Naive B cell (primary cell): Measurements from ENCODE around the gene NCOA5. TPM values are rescaled to one million over a fixed set of nuclear protein-coding genes. Genes with fewer than 3 reads are reported as not detected.
A peak's percentile ranks its signal among the peaks of the same experiment; 100 is the strongest.
"Not testable (repeated sequence)": the region's sequence is repeated elsewhere in the genome, so short reads cannot be mapped to it uniquely, and the experiment has no call there.

ENCODE experiments used
- ATAC-seq, 2 donors: fragments of 150-1000 bp; cut with Tn5 transposase; 2 replicates each; pipeline ENCODE4 v1.10.0; 2021; ENCODE audit warnings: low read depth in 2 of 2, mild to moderate bottlenecking in 2 of 2, moderate library complexity in 2 of 2
- DNase-seq: peaks from one replicate; pipeline ENCODE4 v3.0.0; 2022
- H3K27ac Mint-ChIP-seq, 6 donors: one replicate each; pipeline ENCODE4 v1.8.0; 2020 to 2022; ENCODE audit warnings: mild to moderate bottlenecking in 6 of 6, mixed read lengths in 6 of 6, moderate library complexity in 5 of 6, inconsistent platforms in 2 of 6
- H3K27me3 Mint-ChIP-seq, 3 donors: one replicate each; pipeline ENCODE4 v1.8.0; 2021 to 2022; ENCODE audit warnings: mixed read lengths in 3 of 3, mild to moderate bottlenecking in 1 of 3
- H3K36me3 Mint-ChIP-seq, 2 donors: one replicate each; pipeline ENCODE4 v1.8.0; 2020 to 2022; ENCODE audit warnings: mixed read lengths in 2 of 2, inconsistent platforms in 1 of 2, mild to moderate bottlenecking in 1 of 2
- H3K4me1 Mint-ChIP-seq, 3 donors: one replicate each; pipeline ENCODE4 v1.8.0; 2020 to 2022; ENCODE audit warnings: mixed read lengths in 3 of 3, inconsistent platforms in 1 of 3, mild to moderate bottlenecking in 1 of 3, moderate library complexity in 1 of 3
- H3K4me3 Mint-ChIP-seq, 8 donors: one replicate each; pipeline ENCODE4 v1.8.0; 2020 to 2022; ENCODE audit warnings: mild to moderate bottlenecking in 8 of 8, mixed read lengths in 8 of 8, moderate library complexity in 8 of 8, inconsistent platforms in 2 of 8
- H3K9me3 Mint-ChIP-seq, 7 donors: one replicate each; pipeline ENCODE4 v1.8.0; 2020 to 2022; ENCODE audit warnings: mixed read lengths in 7 of 7, mild to moderate bottlenecking in 5 of 7, inconsistent platforms in 2 of 7, moderate library complexity in 1 of 7
- polyA plus RNA-seq, 6 donors: library from polyadenylated mRNA; unstranded; fragments of 300-500 nt; fragmentation: Illumina TruSeq; gene quantifications; one replicate each; pipeline ENCODE4 v1.2.3, GENCODE V29; 2021; ENCODE audit warnings: low read depth in 6 of 6

Gene NCOA5
- polyA plus RNA-seq, 6 donors from 2014 or later: 13.8 to 39.3 (median 27.3) TPM

- peaks cover 9 to 11% (median 10%) of the 10 kb centered on the region in 3 donors for H3K4me1 Mint-ChIP-seq
- H3K27ac Mint-ChIP-seq: peak overlapping the region in 2 of 6 donors; percentile 47 to 82
- peak overlapping the region in 6 of 8 donors; percentile 45 to 80 (median 66) for H3K4me3 Mint-ChIP-seq
- H3K36me3 Mint-ChIP-seq: no peaks in the 10 kb centered on the region
- H3K9me3 Mint-ChIP-seq: peaks cover 0 to 3% (median 0%) of the 10 kb centered on the region in 7 donors
- ATAC-seq: peak; percentile 98 to 99
- DNase-seq: peak; percentile 62
- peaks cover 6 to 24% (median 21%) of the 10 kb centered on the region in 3 donors for H3K27me3 Mint-ChIP-seq
Measured at GRCh38 chr20:46099491-46100287, 9.9 kb upstream of the NCOA5 start.

GRCh38 chr20:46093531-46093930 lies 3.8 kb upstream of the NCOA5 start:
- Mint-ChIP-seq H3K27ac (no peak overlapping the region), H3K4me1 (peaks cover 8 to 12% (median 11%) of the 10 kb centered on the region in 3 donors), H3K9me3 (no peaks in the 10 kb centered on the region), H3K27me3 (no peaks in the 10 kb centered on the region), H3K36me3 (no peaks in the 10 kb centered on the region), H3K4me3 (peak overlapping the region in 1 of 8 donors; percentile 70)
- no peak for ATAC-seq
- no peak for DNase-seq

GRCh38 chr20:46091622-46092535 lies 2.1 kb upstream of the NCOA5 start:
- H3K9me3 Mint-ChIP-seq, ATAC-seq, DNase-seq, H3K36me3 Mint-ChIP-seq, H3K27ac Mint-ChIP-seq, H3K27me3 Mint-ChIP-seq: not testable (repeated sequence)
- Mint-ChIP-seq H3K4me1 (peaks cover 21 to 29% (median 25%) of the 10 kb centered on the region in 3 donors), H3K4me3 (peak overlapping the region in 1 of 8 donors; percentile 27)

- H3K4me3 Mint-ChIP-seq: peak overlapping the region; percentile 83 to 98 (median 92)
- H3K27ac Mint-ChIP-seq: peak overlapping the region; percentile 78 to 93 (median 84)
- H3K36me3 Mint-ChIP-seq: no peaks in the 10 kb centered on the region
- ATAC-seq: peak in 1 of 2 donors; percentile 27
- H3K4me1 Mint-ChIP-seq: peaks cover 42 to 52% (median 46%) of the 10 kb centered on the region in 3 donors
- DNase-seq: no peak
- H3K9me3 Mint-ChIP-seq: no peaks in the 10 kb centered on the region
- no peaks in the 10 kb centered on the region for H3K27me3 Mint-ChIP-seq
Measured at GRCh38 chr20:46089167-46089416, 670 bp downstream of the NCOA5 start.

- H3K9me3 Mint-ChIP-seq: no peaks in the 10 kb centered on the region
- H3K27ac Mint-ChIP-seq: peak overlapping the region; percentile 66 to 93 (median 84)
- peak overlapping the region; percentile 83 to 98 (median 92) for H3K4me3 Mint-ChIP-seq
- peaks cover 43 to 57% (median 47%) of the 10 kb centered on the region in 3 donors for H3K4me1 Mint-ChIP-seq
- no peaks in the 10 kb centered on the region for H3K36me3 Mint-ChIP-seq
- DNase-seq (no peak), ATAC-seq (no peak)
- no peaks in the 10 kb centered on the region for H3K27me3 Mint-ChIP-seq
Measured at GRCh38 chr20:46088409-46089166, 1.2 kb downstream of the NCOA5 start.

- no peaks in the 10 kb centered on the region for H3K9me3 Mint-ChIP-seq
Measured at GRCh38 chr20:46087161-46087560, 2.6 kb downstream of the NCOA5 start.

GRCh38 chr20:46085179-46085851 lies 4.4 kb downstream of the NCOA5 start:
- Mint-ChIP-seq H3K9me3 (no peaks in the 10 kb centered on the region), H3K4me1 (peaks cover 60 to 73% (median 63%) of the 10 kb centered on the region in 3 donors), H3K27ac (no peak overlapping the region), H3K36me3 (no peaks in the 10 kb centered on the region), H3K4me3 (peak overlapping the region in 2 of 8 donors; percentile 32 to 67), H3K27me3 (no peaks in the 10 kb centered on the region)
- DNase-seq (no peak), ATAC-seq (no peak)

More at GRCh38 chr20:46087161-46087560, 2.6 kb downstream of the NCOA5 start:
- Mint-ChIP-seq H3K4me1 (peaks cover 55 to 71% (median 57%) of the 10 kb centered on the region in 3 donors), H3K27me3 (no peaks in the 10 kb centered on the region), H3K36me3 (no peaks in the 10 kb centered on the region), H3K27ac (peak overlapping the region in 1 of 6 donors; percentile 30), H3K4me3 (peak overlapping the region in 6 of 8 donors; percentile 38 to 98 (median 64))
- ATAC-seq (no peak), DNase-seq (no peak)

- peak overlapping the region in 3 of 8 donors; percentile 32 to 67 (median 44) for H3K4me3 Mint-ChIP-seq
- no peak overlapping the region for H3K27ac Mint-ChIP-seq
- ATAC-seq (no peak), DNase-seq (no peak)
- peaks cover 58 to 70% (median 58%) of the 10 kb centered on the region in 3 donors for H3K4me1 Mint-ChIP-seq
- H3K27me3 Mint-ChIP-seq: no peaks in the 10 kb centered on the region
- no peaks in the 10 kb centered on the region for H3K36me3 Mint-ChIP-seq
- no peaks in the 10 kb centered on the region for H3K9me3 Mint-ChIP-seq
Measured at GRCh38 chr20:46084805-46085178, 5.0 kb downstream of the NCOA5 start.

GRCh38 chr20:46083531-46084061 lies 6.2 kb downstream of the NCOA5 start:
- Mint-ChIP-seq H3K9me3 (no peaks in the 10 kb centered on the region), H3K4me3 (peak overlapping the region in 2 of 8 donors; percentile 19 to 59), H3K4me1 (peaks cover 62 to 67% (median 63%) of the 10 kb centered on the region in 3 donors), H3K36me3 (peaks cover 0 to 5% of the 10 kb centered on the region in 2 donors), H3K27ac (no peak overlapping the region), H3K27me3 (no peaks in the 10 kb centered on the region)
- ATAC-seq: no peak
- no peak for DNase-seq

- Mint-ChIP-seq H3K27me3 (no peaks in the 10 kb centered on the region), H3K4me3 (peak overlapping the region in 2 of 8 donors; percentile 19 to 59), H3K36me3 (peaks cover 0 to 10% of the 10 kb centered on the region in 2 donors), H3K27ac (peak overlapping the region in 1 of 6 donors; percentile 47), H3K9me3 (no peaks in the 10 kb centered on the region), H3K4me1 (peaks cover 57 to 62% (median 58%) of the 10 kb centered on the region in 3 donors)
- DNase-seq (no peak), ATAC-seq (no peak)
Measured at GRCh38 chr20:46083101-46083500, 6.7 kb downstream of the NCOA5 start.

GRCh38 chr20:46081074-46081473 lies 8.7 kb downstream of the NCOA5 start:
- Mint-ChIP-seq H3K36me3 (peaks cover 0 to 10% of the 10 kb centered on the region in 2 donors), H3K4me1 (peaks cover 40 to 42% (median 40%) of the 10 kb centered on the region in 3 donors), H3K27me3 (no peaks in the 10 kb centered on the region), H3K27ac (no peak overlapping the region), H3K4me3 (no peak overlapping the region), H3K9me3 (no peaks in the 10 kb centered on the region)
- ATAC-seq (no peak), DNase-seq (no peak)

- H3K4me3 Mint-ChIP-seq: no peak overlapping the region
- ATAC-seq (no peak), DNase-seq (no peak)
- peak overlapping the region in 1 of 6 donors; percentile 83 for H3K27ac Mint-ChIP-seq
- no peaks in the 10 kb centered on the region for H3K9me3 Mint-ChIP-seq
- H3K4me1 Mint-ChIP-seq: peaks cover 25 to 38% (median 34%) of the 10 kb centered on the region in 3 donors
- H3K27me3 Mint-ChIP-seq: no peaks in the 10 kb centered on the region
- peaks cover 0 to 10% of the 10 kb centered on the region in 2 donors for H3K36me3 Mint-ChIP-seq
Measured at GRCh38 chr20:46078954-46079353, 10.8 kb downstream of the NCOA5 start.
